ENCODE data around the gene SIX3. TPM values are rescaled to one million over a fixed set of nuclear protein-coding genes. Genes with fewer than 3 reads are reported as not detected.

SIX3 gene
- total and polyA plus RNA-seq, 2 of the 4 experiments (the other 2 are of a cell fraction), result not detected

GRCh38 chr2:44936275-44936674 is 5.2 kb upstream of the SIX3 start:
- Histone ChIP-seq H3K27me3 (ENCODE audit: control insufficient read depth, insufficient read depth, low read length) (peaks cover 97% of the 10 kb centered on the region), H2AFZ (replicated peaks; ENCODE audit: low read length, poor library complexity) (no peak overlapping the region), H4K5ac (ENCODE audit: low read depth, low read length) (no peak overlapping the region), H3K9me3 (ENCODE audit: control insufficient read depth, insufficient read depth, low read length) (no peaks in the 10 kb centered on the region; the same call in 1 of the 2 replicates), H4K20me1 (ENCODE audit: insufficient read depth, low read length) (no peaks in the 10 kb centered on the region), H3K18ac (ENCODE audit: low read depth, low read length) (no peak overlapping the region), H3K9ac (ENCODE audit: low read depth, low read length) (no peak overlapping the region), H2AK5ac (ENCODE audit: low read depth, low read length) (no peak overlapping the region), H3K4me3 (ENCODE audit: insufficient read depth, low read depth, low read length) (no peak overlapping the region), H3K56ac (ENCODE audit: extremely low read depth, insufficient read depth, low read length) (no peak overlapping the region), H4K91ac (ENCODE audit: insufficient read depth, low read depth, low read length) (no peak overlapping the region), H3K9me1 (ENCODE audit: insufficient read depth, low read length) (no peaks in the 10 kb centered on the region), H3K79me1 (ENCODE audit: low read depth in 1 of 2, low read length in 2 of 2) (no peaks in the 10 kb centered on the region), H2BK20ac (ENCODE audit: low read depth, low read length) (no peak overlapping the region), H3K23ac (ENCODE audit: low read depth, low read length) (no peak overlapping the region), H3K4ac (ENCODE audit: low read depth, low read length) (no peak overlapping the region), H3K4me1 (ENCODE audit: control insufficient read depth, insufficient read depth, low read length) (no peaks in the 10 kb centered on the region; the same call in 1 of the 2 replicates), H2BK15ac (ENCODE audit: low read depth, low read length) (no peak overlapping the region), H3K27ac (ENCODE audit: insufficient read depth, low read length) (no peak overlapping the region), H2AK9ac (replicated peaks; ENCODE audit: low read depth, low read length, poor library complexity) (no peak overlapping the region), H2BK120ac (ENCODE audit: low read depth, low read length) (no peak overlapping the region), H3K36me3 (ENCODE audit: control insufficient read depth, insufficient read depth, low read length) (no peaks in the 10 kb centered on the region), H3K14ac (replicated peaks; ENCODE audit: low read depth, low read length) (no peak overlapping the region), H2BK5ac (ENCODE audit: low read depth, low read length, poor library complexity, severe bottlenecking) (no peak overlapping the region), H4K8ac (ENCODE audit: low read depth in 2 of 2, low read length in 2 of 2) (no peak overlapping the region), H3K4me2 (ENCODE audit: low read depth, low read length) (no peak overlapping the region)
- ChIA-PET CTCF (no interaction called here), POLR2A (ENCODE audit: unreplicated experiment) (no interaction called here)
- dilution Hi-C loops (cut with HindIII; ENCODE audit: low sequenced_read_pairs, unreplicated experiment), result no loop called here
- TF ChIP-seq CHD1 (IDR thresholded peaks at IDR 0.05; ENCODE audit: low read depth, low read length), result no peak
- TF ChIP-seq RFX5 (IDR thresholded peaks at IDR 0.05; ENCODE audit: low read depth, low read length), result no peak
- TF ChIP-seq SMC3 (IDR thresholded peaks at IDR 0.05; ENCODE audit: low read depth, low read length), result no peak
- TF ChIP-seq MAZ (IDR thresholded peaks at IDR 0.05; ENCODE audit: borderline replicate concordance, low read depth, low read length), result no peak
- no peak for TF ChIP-seq ELK1 (IDR thresholded peaks at IDR 0.05; ENCODE audit: borderline replicate concordance, low read depth, low read length)
- TF ChIP-seq MAFK (IDR thresholded peaks at IDR 0.05; ENCODE audit: low read depth, low read length), result no peak
- TF ChIP-seq NFE2L2 (IDR thresholded peaks at IDR 0.05; ENCODE audit: low read depth, low read length), result no peak
- no peak for TF ChIP-seq MXI1 (IDR thresholded peaks at IDR 0.05; ENCODE audit: borderline replicate concordance, low read depth, low read length)
- TF ChIP-seq RCOR1 (IDR thresholded peaks at IDR 0.05; ENCODE audit: insufficient replicate concordance, low read length), result no peak
- no peak for TF ChIP-seq POLR2A (IDR thresholded peaks at IDR 0.05; ENCODE audit: low read depth, low read length)
- TF ChIP-seq FOS (IDR thresholded peaks at IDR 0.05; ENCODE audit: low read depth, low read length), result no peak
- no peak for TF ChIP-seq USF2 (IDR thresholded peaks at IDR 0.05; ENCODE audit: low read depth, low read length)
- TF ChIP-seq BHLHE40 (IDR thresholded peaks at IDR 0.05; ENCODE audit: low read depth, low read length), result no peak
- TF ChIP-seq RAD21 (IDR thresholded peaks at IDR 0.05; ENCODE audit: low read length), result no peak
- DNase-seq (no peak), ATAC-seq (ENCODE audit: low read depth) (no peak)
- in situ Hi-C loops (cut with MboI; ENCODE audit: low sequenced_read_pairs), result no loop called here
- 20% methylated on average over 1 of the region's 6 CpGs; no CpG with 5 or more reads in 1 of the 2 experiments for WGBS, 2 experiments (ENCODE audit: extremely low coverage in 2 of 2, insufficient read length in 1 of 2)
- no TSS peak for BruUV-seq (replicated peaks)
- intact Hi-C loops (cut with micrococcal nuclease), result no loop called here
